K562 (cell line): ENCODE data around the gene UTP15. TPM values are rescaled to one million over a fixed set of nuclear protein-coding genes. Genes with fewer than 3 reads are reported as not detected.

Experiments used
- ATAC-seq: fragments of 200-7000 bp; cut with Tn5 transposase; 3 replicates; pipeline ENCODE4 v1.9.1; 2020; ENCODE audit warnings: moderate library complexity
- BruUV-seq: library from RNA; stranded (reverse); fragments of 400-500 nt; replicated peaks from 2 replicates; lab custom pipeline; 2021; lab: Mats Ljungman, UMichigan
- CTCF ChIA-PET: fragments of 300-600 bp; formaldehyde crosslinking; extraction: SDS; loops from one replicate; lab custom pipeline; 2021; ENCODE audit warnings: low intra/inter-chr PET ratio; lab: Yijun Ruan, JAX
- POLR2A ChIA-PET: fragments of 300-600, 350-650 bp; sonication (Branson Sonifier 250); formaldehyde crosslinking; extraction: SDS; loops from one replicate; lab custom pipeline; 2021; ENCODE audit warnings: antibody characterized with exemption, inconsistent platforms; lab: Yijun Ruan, JAX
- DNase-seq, 4 experiments: peaks; one replicate each; pipeline versions ENCODE4 v3.0.0 to v3.0.0-alpha.2; 2011 to 2018; ENCODE audit warnings: low spot score in 3 of 4, mixed read lengths in 3 of 4; ENCODE audit errors: extremely low read depth in 1 of 4
- FAIRE-seq: peaks from 2 replicates; lab custom pipeline; 2011; peaks lifted over from hg19 to GRCh38; lab: Jason Lieb, UNC
- H2AFZ ChIP-seq: 2 replicates; pipeline ENCODE4 v1.6.0; 2011; ENCODE audit warnings: low read depth, low read length, control low read depth, inconsistent platforms
- H3K27ac ChIP-seq: fragments of 200-600 bp; 3 replicates; pipeline ENCODE4 v1.8.0; 2011; ENCODE audit warnings: low read depth, mild to moderate bottlenecking, control low read depth, inconsistent platforms, low read length, moderate library complexity, mixed read lengths; ENCODE audit errors: extremely low read depth
- H3K27me3 ChIP-seq, 2 experiments: fragments of 300-600 bp in 1 of 2; 2 replicates in 1 of 2; 3 replicates in 1 of 2; pipeline versions ENCODE4 v1.6.0 to v1.8.0; 2011; ENCODE audit warnings: inconsistent platforms in 2 of 2, low read length in 2 of 2, mild to moderate bottlenecking in 1 of 2, mixed read lengths in 1 of 2, moderate library complexity in 1 of 2; ENCODE audit not compliant: control insufficient read depth in 2 of 2, insufficient read depth in 2 of 2
- H3K36me3 ChIP-seq: fragments of 300-600 bp; 3 replicates; pipeline ENCODE4 v1.8.0; 2011; ENCODE audit warnings: mild to moderate bottlenecking, low read length, inconsistent platforms; ENCODE audit not compliant: control insufficient read depth, insufficient read depth
- H3K4me1 ChIP-seq, 2 experiments: fragments of 200-600 bp in 1 of 2; replicated peaks in 1 of 2; 2 replicates in 1 of 2; 3 replicates in 1 of 2; pipeline versions ENCODE4 v1.5.1 to v1.8.0; 2011; ENCODE audit warnings: inconsistent platforms in 2 of 2, low read length in 2 of 2, mild to moderate bottlenecking in 1 of 2, mixed read lengths in 1 of 2, moderate library complexity in 1 of 2; ENCODE audit not compliant: control insufficient read depth in 2 of 2, insufficient read depth in 2 of 2
- H3K4me2 ChIP-seq: 2 replicates; pipeline ENCODE4 v1.6.1; 2011; ENCODE audit warnings: low read length, control low read depth, inconsistent platforms, mixed read lengths; ENCODE audit not compliant: insufficient read depth
- H3K4me3 ChIP-seq: fragments of 200-600 bp; sonication (generic), shearing (Covaris generic); 2 replicates; pipeline ENCODE4 v1.5.1; 2016; ENCODE audit warnings: control low read depth, inconsistent platforms
- H3K79me2 ChIP-seq: fragments of 200-600 bp; 3 replicates; pipeline ENCODE4 v1.8.0; 2011; ENCODE audit warnings: low read length, inconsistent platforms; ENCODE audit not compliant: control insufficient read depth, insufficient read depth
- H3K9ac ChIP-seq, 2 experiments: 2 replicates each; pipeline versions ENCODE4 v1.6.0 to v1.6.1; 2011; ENCODE audit warnings: low read depth in 2 of 2, low read length in 2 of 2, control low read depth in 1 of 2, inconsistent platforms in 1 of 2, mild to moderate bottlenecking in 1 of 2, mixed read lengths in 1 of 2; ENCODE audit not compliant: insufficient read depth in 1 of 2
- H3K9me1 ChIP-seq: one replicate; pipeline ENCODE4 v1.6.0; 2011; ENCODE audit warnings: inconsistent platforms, mild to moderate bottlenecking, low read length, moderate library complexity; ENCODE audit not compliant: control insufficient read depth, insufficient read depth
- H3K9me3 ChIP-seq: replicated peaks from 2 replicates; pipeline ENCODE4 v1.5.1; 2011; ENCODE audit warnings: low read depth, low read length, inconsistent platforms; ENCODE audit not compliant: control insufficient read depth, insufficient read depth
- H4K20me1 ChIP-seq: replicated peaks from 2 replicates; pipeline ENCODE4 v1.6.1; 2011; ENCODE audit warnings: low read length, inconsistent platforms, mixed read lengths; ENCODE audit not compliant: control insufficient read depth, insufficient read depth
- E2F4 ChIP-seq: sonication (generic); formaldehyde crosslinking; IDR thresholded peaks from 2 replicates; pipeline ENCODE4 v1.8.0; 2022; ENCODE audit warnings: mild to moderate bottlenecking, low read depth, missing genetic modification reagents
- KAT2B ChIP-seq: IDR thresholded peaks from one replicate; pipeline ENCODE4 v1.6.1; 2012; ENCODE audit warnings: low read depth, mild to moderate bottlenecking, control low read depth, inconsistent platforms, low read length, moderate library complexity
- MAFG ChIP-seq: fragments of 450-650 bp; conservative IDR thresholded peaks from 2 replicates; pipeline ENCODE4 v1.6.1; 2016; ENCODE audit warnings: missing genetic modification characterization, missing compliant biosample characterization
- MAFK ChIP-seq: IDR thresholded peaks from 2 replicates; pipeline ENCODE4 v1.6.1; 2011; ENCODE audit warnings: low read length, improper control_type of control experiment
- NFXL1 ChIP-seq: fragments of 450-650 bp; formaldehyde crosslinking; IDR thresholded peaks from 2 replicates; pipeline ENCODE4 v1.4.0; 2021; ENCODE audit warnings: mild to moderate bottlenecking
- PPARD ChIP-seq: fragments of 250-450 bp; sonication (Bioruptor Pico); IDR thresholded peaks from 2 replicates; pipeline ENCODE4 v1.8.0; 2022; ENCODE audit warnings: inconsistent platforms, mild to moderate bottlenecking, moderate library complexity
- RBM25 ChIP-seq: fragments of 200-400 bp; formaldehyde crosslinking; IDR thresholded peaks from 2 replicates; pipeline ENCODE4 v1.6.1; 2018; ENCODE audit warnings: low read length, low read depth, moderate library complexity; ENCODE audit not compliant: severe bottlenecking
- SMAD1 ChIP-seq: fragments of 150-350 bp; IDR thresholded peaks from 2 replicates; pipeline ENCODE4 v1.6.1; 2014; ENCODE audit warnings: low read length, low read depth; ENCODE audit not compliant: partially characterized antibody
- TAF9B ChIP-seq: fragments of 450-650 bp; IDR thresholded peaks from 2 replicates; pipeline ENCODE4 v1.6.1; 2018; ENCODE audit warnings: mild to moderate bottlenecking; ENCODE audit not compliant: partially characterized antibody
- ZNF316 ChIP-seq: fragments of 450-650 bp; IDR thresholded peaks from 2 replicates; pipeline ENCODE4 v1.6.1; 2016
- WGBS: fragments of 100-300 bp; shearing (Covaris generic); methylation state at CpG from one replicate; pipeline ENCODE4 v1.1.6; 2016; ENCODE audit warnings: low coverage, mixed read lengths; ENCODE audit not compliant: insufficient coverage; ENCODE audit errors: missing lambda C conversion rate; 5-methylcytosine and 5-hydroxymethylcytosine counted together
- in situ Hi-C: fragments of 300-500 bp; cut with MboI; formaldehyde crosslinking; loops from 4 replicates; pipeline ENCODE4 v1.15.0; 2018; ENCODE audit warnings: inconsistent platforms, mixed read lengths
- intact Hi-C: fragments of 100-400 bp; cut with micrococcal nuclease; formaldehyde crosslinking; loops from 2 replicates; pipeline ENCODE4 v1.14.2; 2022
- polyA plus RNA-seq, 8 experiments: library from polyadenylated mRNA; depleted of rRNA in 4 of 8; stranded (reverse) in 5 of 8; unstranded in 3 of 8; fragments of >200 nt; fragmentation: Nextera tagmentation in 2 of 8; fragmentation: Illumina TruSeq in 1 of 8; extraction: Ambion mirVana in 2 of 8; extraction: Trizol in 1 of 8; gene quantifications; 2 replicates each; pipeline versions ENCODE4 v1.2.1 to v1.2.3, GENCODE V29; 2011 to 2014; ENCODE audit warnings: inconsistent platforms in 1 of 8, missing spikeins in 1 of 8
- total RNA-seq, 7 experiments: library from RNA; depleted of rRNA in 6 of 7; stranded (reverse); fragments of >200 nt in 6 of 7; fragmentation: Illumina TruSeq in 2 of 7; extraction: Trizol in 2 of 7; gene quantifications; 2 replicates each; pipeline versions ENCODE4 v1.2.1 to v1.2.3, GENCODE V29; 2011 to 2021; ENCODE audit warnings: low replicate concordance in 1 of 7
- TF ChIP-seq, protein P1 (sequence below): fragments of 450-650 bp; IDR thresholded peaks from 2 replicates; pipeline ENCODE4 v1.6.1; 2016

The UTP15 gene
- total and polyA plus RNA-seq, 9 of the 15 experiments (the other 6 are each of a cell fraction or from before 2014, with no cell fraction given): 28.1 to 49.3 (median 37.0) TPM

DNA sequence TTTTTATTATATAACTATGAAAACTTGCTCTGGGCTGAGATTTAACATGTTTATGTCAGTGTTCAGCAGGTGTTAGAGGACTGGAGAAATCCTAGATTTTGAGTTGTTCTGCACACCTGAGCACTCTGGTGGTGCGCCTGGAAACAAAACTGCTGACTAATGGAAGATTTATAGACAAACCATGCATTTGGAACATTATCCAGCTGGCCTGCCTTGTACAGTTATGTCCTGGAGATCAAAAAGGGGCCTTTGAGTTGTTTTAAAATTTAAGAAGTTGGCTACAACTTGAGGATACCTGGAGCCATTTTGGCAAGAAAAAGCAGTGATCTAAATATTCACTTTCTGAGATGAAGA is 54.8 kb downstream of the UTP15 start (continued):
- peak; percentile 59; the same call in 1 of the 2 replicates for TF ChIP-seq MAFK
- TF ChIP-seq E2F4 (CRISPR knock-in tag): no peak
- TF ChIP-seq MAFG (tag): peak; percentile 67
- TF ChIP-seq, protein P1, sequence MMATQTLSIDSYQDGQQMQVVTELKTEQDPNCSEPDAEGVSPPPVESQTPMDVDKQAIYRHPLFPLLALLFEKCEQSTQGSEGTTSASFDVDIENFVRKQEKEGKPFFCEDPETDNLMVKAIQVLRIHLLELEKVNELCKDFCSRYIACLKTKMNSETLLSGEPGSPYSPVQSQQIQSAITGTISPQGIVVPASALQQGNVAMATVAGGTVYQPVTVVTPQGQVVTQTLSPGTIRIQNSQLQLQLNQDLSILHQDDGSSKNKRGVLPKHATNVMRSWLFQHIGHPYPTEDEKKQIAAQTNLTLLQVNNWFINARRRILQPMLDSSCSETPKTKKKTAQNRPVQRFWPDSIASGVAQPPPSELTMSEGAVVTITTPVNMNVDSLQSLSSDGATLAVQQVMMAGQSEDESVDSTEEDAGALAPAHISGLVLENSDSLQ: no peak
- no peak for TF ChIP-seq NFXL1
- no peak for TF ChIP-seq TAF9B
- TF ChIP-seq SMAD1: no peak
- peak; percentile 76 for TF ChIP-seq ZNF316
- no peak for TF ChIP-seq PPARD (CRISPR knock-in tag)

- FAIRE-seq: no peak
- BruUV-seq: no TSS peak
- intact Hi-C loops: no loop called here
- no peaks in the 10 kb centered on the region for H4K20me1 ChIP-seq
- H3K79me2 ChIP-seq: no peaks in the 10 kb centered on the region
- no peak overlapping the region for H3K27ac ChIP-seq
- POLR2A ChIA-PET: no interaction called here
- H3K4me2 ChIP-seq: no peak overlapping the region
- no peak overlapping the region for H2AFZ ChIP-seq
- H3K27me3 ChIP-seq: peaks cover 25 to 29% of the 10 kb centered on the region in 2 experiments
- TF ChIP-seq KAT2B (no peak), RBM25 (peak; percentile 82)
- 3% methylated on average over 2 of the region's 2 CpGs for WGBS
- no peak overlapping the region for H3K4me3 ChIP-seq
- H3K36me3 ChIP-seq: no peaks in the 10 kb centered on the region
- H3K9me1 ChIP-seq: no peaks in the 10 kb centered on the region
- CTCF ChIA-PET: no interaction called here
- no peak overlapping the region for H3K9ac ChIP-seq
- no peak for DNase-seq
- no peaks in the 10 kb centered on the region for H3K9me3 ChIP-seq
- ATAC-seq: no peak
- in situ Hi-C loops: no loop called here
- peaks cover 0 to 10% of the 10 kb centered on the region in 2 experiments; a peak in 1 of 5 replicates for H3K4me1 ChIP-seq
Observed at GRCh38 chr5:73623060-73623459, 57.5 kb downstream of the UTP15 start.
